Measurements from ENCODE around the gene PRPF6. TPM values are rescaled to one million over a fixed set of nuclear protein-coding genes. Genes with fewer than 3 reads are reported as not detected.

The PRPF6 gene
- polyA plus RNA-seq, 1 donor from 2014 or later, result 91.9 TPM

Small RNA genes within 50 kb of the gene (small RNA-seq; reads per million reads assigned to genes)
- gene AL355803.1, result 0 reads per million in 3 experiments
- gene MIR647, result 0 reads per million in 3 experiments
- gene MIR6813, result 0 to 9.1 (median 0.53) reads per million in 3 experiments

Other genes with a start within 250 kb of the PRPF6 start
- gene LIME1, start 244.5 kb upstream of the PRPF6 start, polyA plus RNA-seq, result 65.2 and 83.6 TPM in 2 replicates
- gene SLC2A4RG, start 241.4 kb upstream of the PRPF6 start, polyA plus RNA-seq, result 52.1 and 61.8 TPM in 2 replicates
- 15.0 and 21.0 TPM in 2 replicates for gene ZBTB46, start 149.9 kb upstream of the PRPF6 start, polyA plus RNA-seq
- gene ABHD16B, start 119.6 kb upstream of the PRPF6 start, polyA plus RNA-seq, result not detected in 2 replicates
- gene TPD52L2, start 115.9 kb upstream of the PRPF6 start, polyA plus RNA-seq, result 142 TPM in 2 replicates
- gene DNAJC5, start 86.0 kb upstream of the PRPF6 start, polyA plus RNA-seq, result 82.8 and 96.7 TPM in 2 replicates
- gene UCKL1, start 24.7 kb upstream of the PRPF6 start, polyA plus RNA-seq, result 58.9 and 66.8 TPM in 2 replicates
- gene ZNF512B, start 11.2 kb upstream of the PRPF6 start, polyA plus RNA-seq, result 21.6 and 25.7 TPM in 2 replicates
- gene SAMD10, start 1.5 kb upstream of the PRPF6 start, polyA plus RNA-seq, result 23.3 and 28.7 TPM in 2 replicates
- gene C20orf204, start 55.0 kb downstream of the PRPF6 start, polyA plus RNA-seq, result 6.0 and 6.4 TPM in 2 replicates
- gene SOX18, start 68.5 kb downstream of the PRPF6 start, polyA plus RNA-seq, result 0.12 TPM in 1 of 2 replicates, not detected in the other
- gene TCEA2, start 82.1 kb downstream of the PRPF6 start, polyA plus RNA-seq, result 87.7 and 103 TPM in 2 replicates
- 2.6 and 3.4 TPM in 2 replicates for gene RGS19, start 98.4 kb downstream of the PRPF6 start, polyA plus RNA-seq
- gene OPRL1, start 99.0 kb downstream of the PRPF6 start, polyA plus RNA-seq, result 18.3 and 18.4 TPM in 2 replicates
- gene LKAAEAR1, start 103.3 kb downstream of the PRPF6 start, polyA plus RNA-seq, result 9.3 and 16.3 TPM in 2 replicates
- gene NPBWR2, start 126.4 kb downstream of the PRPF6 start, polyA plus RNA-seq, result not detected in 2 replicates
- 35.8 and 42.4 TPM in 2 replicates for gene MYT1, start 183.3 kb downstream of the PRPF6 start, polyA plus RNA-seq